Measurements from ENCODE around the gene CDH3.

Gene CDH3

GRCh38 chr16:68700120-68700519, 55.0 kb downstream of the CDH3 start:
- peak in 2 of 3 donors; percentile 36 to 39 for DNase-seq
- Histone ChIP-seq H3K4me3 (ENCODE audit: control insufficient read depth in 1 of 7, extremely low read depth in 1 of 7, insufficient read depth in 4 of 7, low read depth in 2 of 7, low read length in 6 of 7) (no peak overlapping the region), H3K27ac (ENCODE audit: insufficient read depth in 1 of 2, low read depth in 1 of 2, low read length in 2 of 2, poor library complexity in 1 of 2, severe bottlenecking in 2 of 2) (no peak overlapping the region), H3K27me3 (replicated peaks in 2 of 5; ENCODE audit: control insufficient read depth in 4 of 5, insufficient read depth in 5 of 5, low read length in 4 of 5) (peaks cover 0 to 2% (median 0%) of the 10 kb centered on the region in 5 experiments), H3K36me3 (ENCODE audit: control insufficient read depth in 4 of 4, insufficient read depth in 4 of 4, low read length in 3 of 4) (no peaks in the 10 kb centered on the region), H3K4me1 (ENCODE audit: control extremely low read depth in 1 of 4, control insufficient read depth in 4 of 4, insufficient read depth in 4 of 4, low read length in 3 of 4) (peaks cover 0 to 2% (median 0%) of the 10 kb centered on the region in 4 experiments), H3K9me3 (ENCODE audit: control extremely low read depth in 1 of 5, control insufficient read depth in 4 of 5, insufficient read depth in 2 of 5, low read depth in 1 of 5, low read length in 4 of 5) (no peaks in the 10 kb centered on the region)
- POLR2A ChIA-PET: no interaction called here
- CTCF ChIA-PET: interaction anchor here (0.9 kb wide), 1 partner anchor 172 kb away, joined by 3 read pairs; no protein-coding TSS in a partner anchor
- 80% methylated on average over 6 of the region's 6 CpGs for WGBS (ENCODE audit: insufficient coverage)

GRCh38 chr16:68700831-68701230, 55.7 kb downstream of the CDH3 start:
- WGBS (ENCODE audit: insufficient coverage): 100% methylated on average over 5 of the region's 5 CpGs
- Histone ChIP-seq H3K4me3 (ENCODE audit: control insufficient read depth in 1 of 7, extremely low read depth in 1 of 7, insufficient read depth in 4 of 7, low read depth in 2 of 7, low read length in 6 of 7) (no peak overlapping the region), H3K36me3 (ENCODE audit: control insufficient read depth in 4 of 4, insufficient read depth in 4 of 4, low read length in 3 of 4) (no peaks in the 10 kb centered on the region), H3K9me3 (ENCODE audit: control extremely low read depth in 1 of 5, control insufficient read depth in 4 of 5, insufficient read depth in 2 of 5, low read depth in 1 of 5, low read length in 4 of 5) (no peaks in the 10 kb centered on the region), H3K27ac (ENCODE audit: insufficient read depth in 1 of 2, low read depth in 1 of 2, low read length in 2 of 2, poor library complexity in 1 of 2, severe bottlenecking in 2 of 2) (no peak overlapping the region), H3K27me3 (replicated peaks in 2 of 5; ENCODE audit: control insufficient read depth in 4 of 5, insufficient read depth in 5 of 5, low read length in 4 of 5) (peaks cover 0 to 2% (median 0%) of the 10 kb centered on the region in 5 experiments), H3K4me1 (ENCODE audit: control extremely low read depth in 1 of 4, control insufficient read depth in 4 of 4, insufficient read depth in 4 of 4, low read length in 3 of 4) (peaks cover 0 to 2% (median 0%) of the 10 kb centered on the region in 4 experiments)
- POLR2A ChIA-PET: no interaction called here
- CTCF ChIA-PET: no interaction called here
- DNase-seq: no peak

GRCh38 chr16:68704232-68704867, 59.2 kb downstream of the CDH3 start:
- 28% methylated on average over 9 of the region's 15 CpGs for WGBS (ENCODE audit: insufficient coverage)
- Histone ChIP-seq H3K27ac (ENCODE audit: insufficient read depth in 1 of 2, low read depth in 1 of 2, low read length in 2 of 2, poor library complexity in 1 of 2, severe bottlenecking in 2 of 2) (no peak overlapping the region), H3K4me1 (ENCODE audit: control extremely low read depth in 1 of 4, control insufficient read depth in 4 of 4, insufficient read depth in 4 of 4, low read length in 3 of 4) (peaks cover 0 to 2% (median 0%) of the 10 kb centered on the region in 4 experiments), H3K27me3 (replicated peaks in 2 of 5; ENCODE audit: control insufficient read depth in 4 of 5, insufficient read depth in 5 of 5, low read length in 4 of 5) (peaks cover 0 to 2% (median 0%) of the 10 kb centered on the region in 5 experiments), H3K9me3 (ENCODE audit: control extremely low read depth in 1 of 5, control insufficient read depth in 4 of 5, insufficient read depth in 2 of 5, low read depth in 1 of 5, low read length in 4 of 5) (no peaks in the 10 kb centered on the region), H3K36me3 (ENCODE audit: control insufficient read depth in 4 of 4, insufficient read depth in 4 of 4, low read length in 3 of 4) (no peaks in the 10 kb centered on the region), H3K4me3 (ENCODE audit: control insufficient read depth in 1 of 7, extremely low read depth in 1 of 7, insufficient read depth in 4 of 7, low read depth in 2 of 7, low read length in 6 of 7) (peak overlapping the region in 1 of 7 experiments; percentile 11)
- peak; percentile 61 to 64 (median 61) for DNase-seq
- ChIA-PET POLR2A (no interaction called here), CTCF (interaction anchor here (0.7 to 1.9 kb wide), 4 partner anchors 17 to 166 kb away, joined by 3 to 5 read pairs (median 3); no protein-coding TSS in a partner anchor)

GRCh38 chr16:68707340-68708152, 62.4 kb downstream of the CDH3 start:
- 94% methylated on average over 21 of the region's 27 CpGs for WGBS (ENCODE audit: insufficient coverage)
- Histone ChIP-seq H3K27ac (ENCODE audit: insufficient read depth in 1 of 2, low read depth in 1 of 2, low read length in 2 of 2, poor library complexity in 1 of 2, severe bottlenecking in 2 of 2) (no peak overlapping the region), H3K36me3 (ENCODE audit: control insufficient read depth in 4 of 4, insufficient read depth in 4 of 4, low read length in 3 of 4) (no peaks in the 10 kb centered on the region), H3K4me3 (ENCODE audit: control insufficient read depth in 1 of 7, extremely low read depth in 1 of 7, insufficient read depth in 4 of 7, low read depth in 2 of 7, low read length in 6 of 7) (no peak overlapping the region), H3K27me3 (replicated peaks in 2 of 5; ENCODE audit: control insufficient read depth in 4 of 5, insufficient read depth in 5 of 5, low read length in 4 of 5) (peaks cover 0 to 2% (median 0%) of the 10 kb centered on the region in 5 experiments), H3K4me1 (ENCODE audit: control extremely low read depth in 1 of 4, control insufficient read depth in 4 of 4, insufficient read depth in 4 of 4, low read length in 3 of 4) (peaks cover 2 to 11% (median 9%) of the 10 kb centered on the region in 4 experiments), H3K9me3 (ENCODE audit: control extremely low read depth in 1 of 5, control insufficient read depth in 4 of 5, insufficient read depth in 2 of 5, low read depth in 1 of 5, low read length in 4 of 5) (no peaks in the 10 kb centered on the region)
- ChIA-PET CTCF (interaction anchor here (0.6 to 2.0 kb wide), 3 partner anchors 36 to 416 kb away, joined by 3 to 9 read pairs (median 3); no protein-coding TSS in a partner anchor), POLR2A (no interaction called here)
- DNase-seq: peak in 1 of 3 donors; percentile 8

- ChIA-PET CTCF (interaction anchor here (1.9 to 2.5 kb wide), 2 partner anchors 90 to 93 kb away, joined by 6 to 9 read pairs; no protein-coding TSS in a partner anchor), POLR2A (interaction anchor here (0.5 kb wide), 1 partner anchor 284 kb away, joined by 3 read pairs; no protein-coding TSS in a partner anchor)
- no peaks in the 10 kb centered on the region for H3K27me3 ChIP-seq (replicated peaks in 2 of 5; ENCODE audit: control insufficient read depth in 4 of 5, insufficient read depth in 5 of 5, low read length in 4 of 5)
- H3K4me1 ChIP-seq (ENCODE audit: control extremely low read depth in 1 of 4, control insufficient read depth in 4 of 4, insufficient read depth in 4 of 4, low read length in 3 of 4): peaks cover 2 to 11% (median 8%) of the 10 kb centered on the region in 4 experiments
- no peak for DNase-seq
- no peak overlapping the region for H3K27ac ChIP-seq (ENCODE audit: insufficient read depth in 1 of 2, low read depth in 1 of 2, low read length in 2 of 2, poor library complexity in 1 of 2, severe bottlenecking in 2 of 2)
- 96% methylated on average over 3 of the region's 5 CpGs for WGBS (ENCODE audit: insufficient coverage)
- no peaks in the 10 kb centered on the region for H3K36me3 ChIP-seq (ENCODE audit: control insufficient read depth in 4 of 4, insufficient read depth in 4 of 4, low read length in 3 of 4)
- H3K9me3 ChIP-seq (ENCODE audit: control extremely low read depth in 1 of 5, control insufficient read depth in 4 of 5, insufficient read depth in 2 of 5, low read depth in 1 of 5, low read length in 4 of 5): no peaks in the 10 kb centered on the region
- no peak overlapping the region for H3K4me3 ChIP-seq (ENCODE audit: control insufficient read depth in 1 of 7, extremely low read depth in 1 of 7, insufficient read depth in 4 of 7, low read depth in 2 of 7, low read length in 6 of 7)
Observed at GRCh38 chr16:68710211-68710610, 65.1 kb downstream of the CDH3 start.

- peak; percentile 20 to 69 (median 64) for DNase-seq
- Histone ChIP-seq H3K9me3 (ENCODE audit: control extremely low read depth in 1 of 5, control insufficient read depth in 4 of 5, insufficient read depth in 2 of 5, low read depth in 1 of 5, low read length in 4 of 5) (no peaks in the 10 kb centered on the region), H3K27ac (ENCODE audit: insufficient read depth in 1 of 2, low read depth in 1 of 2, low read length in 2 of 2, poor library complexity in 1 of 2, severe bottlenecking in 2 of 2) (no peak overlapping the region), H3K27me3 (replicated peaks in 2 of 5; ENCODE audit: control insufficient read depth in 4 of 5, insufficient read depth in 5 of 5, low read length in 4 of 5) (no peaks in the 10 kb centered on the region), H3K36me3 (ENCODE audit: control insufficient read depth in 4 of 4, insufficient read depth in 4 of 4, low read length in 3 of 4) (no peaks in the 10 kb centered on the region), H3K4me3 (ENCODE audit: control insufficient read depth in 1 of 7, extremely low read depth in 1 of 7, insufficient read depth in 4 of 7, low read depth in 2 of 7, low read length in 6 of 7) (peak overlapping the region in 1 of 7 experiments; percentile 26), H3K4me1 (ENCODE audit: control extremely low read depth in 1 of 4, control insufficient read depth in 4 of 4, insufficient read depth in 4 of 4, low read length in 3 of 4) (peaks cover 2 to 11% (median 8%) of the 10 kb centered on the region in 4 experiments)
- ChIA-PET CTCF (interaction anchor here (1.4 to 2.5 kb wide), 2 partner anchors 87 to 91 kb away, joined by 6 to 8 read pairs; no protein-coding TSS in a partner anchor), POLR2A (no interaction called here)
- WGBS (ENCODE audit: insufficient coverage): 33% methylated on average over 8 of the region's 14 CpGs
Observed at GRCh38 chr16:68711421-68712139, 66.5 kb downstream of the CDH3 start.
